Measurements from ENCODE around the gene SNX9.

DNA sequence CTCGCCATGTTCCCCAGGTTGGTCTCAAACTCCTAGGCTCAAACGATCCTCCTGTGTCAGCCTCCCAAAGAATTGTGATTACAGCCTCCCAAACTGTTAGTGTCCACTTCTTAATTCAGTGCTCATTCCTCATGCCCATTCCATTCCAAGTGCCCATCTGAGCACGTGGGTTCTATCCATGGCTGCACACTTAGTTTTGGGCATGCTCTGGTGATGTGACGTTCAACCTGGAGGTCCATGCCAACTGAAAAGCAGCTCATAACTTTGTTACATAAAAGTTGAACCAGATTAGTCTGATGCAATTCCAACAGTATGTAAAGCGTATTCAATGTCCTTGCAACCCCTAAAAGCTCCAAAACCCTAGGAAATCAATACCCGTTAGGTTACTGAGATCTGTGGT is 11.5 kb downstream of the SNX9 start:
- TF ChIP-seq, protein P1, sequence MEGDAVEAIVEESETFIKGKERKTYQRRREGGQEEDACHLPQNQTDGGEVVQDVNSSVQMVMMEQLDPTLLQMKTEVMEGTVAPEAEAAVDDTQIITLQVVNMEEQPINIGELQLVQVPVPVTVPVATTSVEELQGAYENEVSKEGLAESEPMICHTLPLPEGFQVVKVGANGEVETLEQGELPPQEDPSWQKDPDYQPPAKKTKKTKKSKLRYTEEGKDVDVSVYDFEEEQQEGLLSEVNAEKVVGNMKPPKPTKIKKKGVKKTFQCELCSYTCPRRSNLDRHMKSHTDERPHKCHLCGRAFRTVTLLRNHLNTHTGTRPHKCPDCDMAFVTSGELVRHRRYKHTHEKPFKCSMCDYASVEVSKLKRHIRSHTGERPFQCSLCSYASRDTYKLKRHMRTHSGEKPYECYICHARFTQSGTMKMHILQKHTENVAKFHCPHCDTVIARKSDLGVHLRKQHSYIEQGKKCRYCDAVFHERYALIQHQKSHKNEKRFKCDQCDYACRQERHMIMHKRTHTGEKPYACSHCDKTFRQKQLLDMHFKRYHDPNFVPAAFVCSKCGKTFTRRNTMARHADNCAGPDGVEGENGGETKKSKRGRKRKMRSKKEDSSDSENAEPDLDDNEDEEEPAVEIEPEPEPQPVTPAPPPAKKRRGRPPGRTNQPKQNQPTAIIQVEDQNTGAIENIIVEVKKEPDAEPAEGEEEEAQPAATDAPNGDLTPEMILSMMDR (IDR thresholded peaks at IDR 0.05 in 4 of 5, conservative IDR thresholded peaks at IDR 0.05 in 1 of 5), result no peak
- TF ChIP-seq POLR2A (IDR thresholded peaks at IDR 0.05), result no peak
